Endodermal cell (in vitro differentiated cells): ENCODE measurements around the gene NUP50. TPM values are rescaled to one million over a fixed set of nuclear protein-coding genes. Genes with fewer than 3 reads are reported as not detected.
A peak's percentile ranks its signal among the peaks of the same experiment; 100 is the strongest.

ENCODE experiments used
- DNase-seq: peaks from one replicate; pipeline ENCODE4 v3.0.0-alpha.2; 2017
- H3K27ac ChIP-seq: 2 replicates; pipeline ENCODE4 v1.5.1; 2013; ENCODE audit warnings: mild to moderate bottlenecking, low read depth, low read length, moderate library complexity
- H3K27me3 ChIP-seq: 2 replicates; pipeline ENCODE4 v1.6.1; 2013; ENCODE audit warnings: mild to moderate bottlenecking, low read length, moderate library complexity; ENCODE audit not compliant: insufficient read depth, control insufficient read depth, poor library complexity, severe bottlenecking
- H3K36me3 ChIP-seq: 2 replicates; pipeline ENCODE4 v1.7.0; 2013; ENCODE audit warnings: mild to moderate bottlenecking, low read length, moderate library complexity; ENCODE audit not compliant: control insufficient read depth, insufficient read depth
- H3K4me1 ChIP-seq: one replicate; pipeline ENCODE4 v1.7.0; 2013; ENCODE audit warnings: low read length; ENCODE audit not compliant: control insufficient read depth, insufficient read depth
- H3K4me3 ChIP-seq: 2 replicates; pipeline ENCODE4 v1.5.1; 2013; ENCODE audit warnings: mild to moderate bottlenecking, low read length, moderate library complexity
- H3K9ac ChIP-seq: 2 replicates; pipeline ENCODE4 v1.6.1; 2013; ENCODE audit warnings: mild to moderate bottlenecking, low read length, moderate library complexity; ENCODE audit not compliant: poor library complexity, severe bottlenecking; ENCODE audit errors: extremely low read depth
- H3K9me3 ChIP-seq: 2 replicates; pipeline ENCODE4 v1.6.1; 2013; ENCODE audit warnings: mild to moderate bottlenecking, low read length, moderate library complexity; ENCODE audit not compliant: control insufficient read depth
- H3K27ac Mint-ChIP-seq: 2 replicates; pipeline ENCODE4 v1.8.0; 2020; ENCODE audit warnings: mixed read lengths
- H3K27me3 Mint-ChIP-seq: 2 replicates; pipeline ENCODE4 v1.8.0; 2021; ENCODE audit warnings: mild to moderate bottlenecking, mixed read lengths; ENCODE audit not compliant: insufficient read depth
- H3K36me3 Mint-ChIP-seq: 2 replicates; pipeline ENCODE4 v1.8.0; 2020; ENCODE audit warnings: low read depth, mixed read lengths
- H3K4me1 Mint-ChIP-seq: 2 replicates; pipeline ENCODE4 v1.8.0; 2020; ENCODE audit warnings: mixed read lengths
- H3K4me3 Mint-ChIP-seq: 2 replicates; pipeline ENCODE4 v1.8.0; 2020; ENCODE audit warnings: mild to moderate bottlenecking, moderate library complexity, mixed read lengths
- H3K9me3 Mint-ChIP-seq: 2 replicates; pipeline ENCODE4 v1.8.0; 2020; ENCODE audit warnings: mild to moderate bottlenecking, mixed read lengths
- WGBS, 2 experiments: methylation state at CpG; one replicate each; pipeline versions ENCODE4 v1.1.5 to v1.1.7; 2013; ENCODE audit warnings: missing lambda C conversion rate in 2 of 2, mixed read lengths in 1 of 2; ENCODE audit not compliant: insufficient coverage in 1 of 2, insufficient read length in 1 of 2; 5-methylcytosine and 5-hydroxymethylcytosine counted together
- total RNA-seq, 2 donors: library from RNA; stranded (reverse); fragmentation: NEBNext Ultra II Directional in 1 of 2; extraction: Animal tissue kit (Norgen Biotek cat#: 25700) in 1 of 2; gene quantifications; 2 replicates in 1 of 2; 3 replicates in 1 of 2; pipeline ENCODE4 v1.2.1, GENCODE V29; 2021
- TF ChIP-seq, protein P1 (sequence below): fragments of 200-600 bp; sonication (generic); conservative IDR thresholded peaks from 2 replicates; pipeline ENCODE4 v1.5.0; 2021; ENCODE audit warnings: antibody characterized with exemption, mild to moderate bottlenecking

The NUP50 gene
- total RNA-seq, 2 donors from 2014 or later, result 101 to 115 TPM

- no peaks in the 10 kb centered on the region for H3K36me3 ChIP-seq
- peak; percentile 40 for DNase-seq
These were observed 65.5 kb downstream of the NUP50 start for GRCh38 chr22:45229181-45229580.

GRCh38 chr22:45230026-45230721 lies 66.4 kb downstream of the NUP50 start:
- H3K4me3 Mint-ChIP-seq, result no peak overlapping the region
- WGBS, 2 experiments, result 87 to 96% methylated on average over 12 to 16 of the region's 16 CpGs

More at GRCh38 chr22:45229181-45229580, 65.5 kb downstream of the NUP50 start:
- WGBS, 2 experiments, result 91 to 98% methylated on average over 7 to 9 of the region's 13 CpGs
- H3K27me3 ChIP-seq, result no peaks in the 10 kb centered on the region
- Mint-ChIP-seq H3K4me1 (peaks cover 9% of the 10 kb centered on the region), H3K4me3 (no peak overlapping the region), H3K9me3 (no peaks in the 10 kb centered on the region), H3K27ac (no peak overlapping the region), H3K36me3 (no peaks in the 10 kb centered on the region), H3K27me3 (no peaks in the 10 kb centered on the region)
- no peaks in the 10 kb centered on the region for H3K4me1 ChIP-seq
- no peaks in the 10 kb centered on the region for H3K9me3 ChIP-seq
- no peak overlapping the region for H3K4me3 ChIP-seq
- no peak overlapping the region for H3K9ac ChIP-seq
- TF ChIP-seq, protein P1, sequence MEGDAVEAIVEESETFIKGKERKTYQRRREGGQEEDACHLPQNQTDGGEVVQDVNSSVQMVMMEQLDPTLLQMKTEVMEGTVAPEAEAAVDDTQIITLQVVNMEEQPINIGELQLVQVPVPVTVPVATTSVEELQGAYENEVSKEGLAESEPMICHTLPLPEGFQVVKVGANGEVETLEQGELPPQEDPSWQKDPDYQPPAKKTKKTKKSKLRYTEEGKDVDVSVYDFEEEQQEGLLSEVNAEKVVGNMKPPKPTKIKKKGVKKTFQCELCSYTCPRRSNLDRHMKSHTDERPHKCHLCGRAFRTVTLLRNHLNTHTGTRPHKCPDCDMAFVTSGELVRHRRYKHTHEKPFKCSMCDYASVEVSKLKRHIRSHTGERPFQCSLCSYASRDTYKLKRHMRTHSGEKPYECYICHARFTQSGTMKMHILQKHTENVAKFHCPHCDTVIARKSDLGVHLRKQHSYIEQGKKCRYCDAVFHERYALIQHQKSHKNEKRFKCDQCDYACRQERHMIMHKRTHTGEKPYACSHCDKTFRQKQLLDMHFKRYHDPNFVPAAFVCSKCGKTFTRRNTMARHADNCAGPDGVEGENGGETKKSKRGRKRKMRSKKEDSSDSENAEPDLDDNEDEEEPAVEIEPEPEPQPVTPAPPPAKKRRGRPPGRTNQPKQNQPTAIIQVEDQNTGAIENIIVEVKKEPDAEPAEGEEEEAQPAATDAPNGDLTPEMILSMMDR, result no peak
- no peak overlapping the region for H3K27ac ChIP-seq

GRCh38 chr22:45231293-45231692 lies 67.6 kb downstream of the NUP50 start:
- Mint-ChIP-seq H3K27me3 (no peaks in the 10 kb centered on the region), H3K9me3 (no peaks in the 10 kb centered on the region), H3K4me3 (no peak overlapping the region), H3K36me3 (no peaks in the 10 kb centered on the region), H3K4me1 (peaks cover 4% of the 10 kb centered on the region), H3K27ac (no peak overlapping the region)
- Histone ChIP-seq H3K9me3 (no peaks in the 10 kb centered on the region), H3K9ac (no peak overlapping the region), H3K36me3 (no peaks in the 10 kb centered on the region), H3K4me1 (no peaks in the 10 kb centered on the region), H3K4me3 (no peak overlapping the region), H3K27ac (no peak overlapping the region), H3K27me3 (no peaks in the 10 kb centered on the region)
- 94% methylated on average over 2 of the region's 2 CpGs; no CpG with 5 or more reads in 1 of the 2 experiments for WGBS, 2 experiments
- DNase-seq, result no peak
- TF ChIP-seq, protein P1, result no peak

More at GRCh38 chr22:45230026-45230721, 66.4 kb downstream of the NUP50 start:
- no peaks in the 10 kb centered on the region for H3K36me3 Mint-ChIP-seq
- no peaks in the 10 kb centered on the region for H3K27me3 Mint-ChIP-seq
- H3K4me1 Mint-ChIP-seq, result peaks cover 4% of the 10 kb centered on the region
- no peaks in the 10 kb centered on the region for H3K9me3 Mint-ChIP-seq
- H3K9ac ChIP-seq, result no peak overlapping the region
- no peak overlapping the region for H3K27ac ChIP-seq
- no peak overlapping the region for H3K27ac Mint-ChIP-seq
- H3K36me3 ChIP-seq, result no peaks in the 10 kb centered on the region
- peak; percentile 44 for DNase-seq
- H3K4me3 ChIP-seq, result no peak overlapping the region
- H3K27me3 ChIP-seq, result no peaks in the 10 kb centered on the region
- TF ChIP-seq, protein P1, result no peak
- H3K4me1 ChIP-seq, result no peaks in the 10 kb centered on the region
- H3K9me3 ChIP-seq, result no peaks in the 10 kb centered on the region
